Type B pancreatic cell (in vitro differentiated cells): ENCODE data around the gene CYB5R4. TPM values are rescaled to one million over a fixed set of nuclear protein-coding genes. Genes with fewer than 3 reads are reported as not detected.

Experiments
- DNase-seq: peaks from one replicate; pipeline ENCODE4 v3.0.0; 2021; ENCODE audit warnings: mixed read lengths; ENCODE audit not compliant: unreplicated experiment; ENCODE audit errors: extremely low spot score
- H3K27ac Mint-ChIP-seq: 2 replicates; pipeline ENCODE4 v1.8.0; 2021; ENCODE audit warnings: mild to moderate bottlenecking, mixed read lengths
- H3K27me3 Mint-ChIP-seq: 2 replicates; pipeline ENCODE4 v1.8.0; 2021; ENCODE audit warnings: mixed read lengths
- H3K36me3 Mint-ChIP-seq: 2 replicates; pipeline ENCODE4 v1.8.0; 2021; ENCODE audit warnings: mixed read lengths
- H3K4me1 Mint-ChIP-seq: one replicate; pipeline ENCODE4 v1.8.0; 2021; ENCODE audit warnings: mixed read lengths; ENCODE audit not compliant: unreplicated experiment
- H3K4me3 Mint-ChIP-seq: 2 replicates; pipeline ENCODE4 v1.8.0; 2021; ENCODE audit warnings: mild to moderate bottlenecking, mixed read lengths
- H3K9me3 Mint-ChIP-seq: 2 replicates; pipeline ENCODE4 v1.8.0; 2021; ENCODE audit warnings: mixed read lengths
- total RNA-seq: library from RNA; stranded (reverse); gene quantifications from 2 replicates; pipeline ENCODE4 v1.2.1, GENCODE V29; 2021; ENCODE audit warnings: low replicate concordance
- TF ChIP-seq, protein P1 (sequence below): fragments of 200-600 bp; sonication (generic); conservative IDR thresholded peaks from 2 replicates; pipeline ENCODE4 v1.5.0; 2021; ENCODE audit warnings: antibody characterized with exemption, mild to moderate bottlenecking

The CYB5R4 gene
- total RNA-seq, 1 donor from 2014 or later, result 9.0 TPM

DNA sequence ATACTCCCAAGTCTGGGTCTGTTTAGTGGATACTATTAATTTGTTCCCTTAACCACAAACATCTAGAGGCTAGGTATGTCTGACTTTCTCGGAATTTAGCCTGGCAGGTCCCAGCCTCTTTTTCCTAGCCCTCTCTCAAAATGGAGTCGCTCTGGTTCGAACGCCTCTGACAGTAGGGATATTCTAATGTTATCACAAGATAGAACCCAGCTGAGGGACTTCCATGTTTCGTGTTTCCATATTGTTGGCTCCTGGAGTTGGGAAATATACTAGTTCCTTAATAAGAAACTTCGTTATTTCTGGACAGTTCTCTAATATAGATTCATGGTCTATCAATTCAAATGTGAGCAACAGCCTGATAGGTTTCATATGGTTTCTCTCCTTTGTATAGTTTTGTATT is 16.4 kb downstream of the CYB5R4 start:
- Mint-ChIP-seq H3K27me3 (no peaks in the 10 kb centered on the region), H3K4me3 (no peak overlapping the region), H3K4me1 (no peaks in the 10 kb centered on the region), H3K27ac (no peak overlapping the region), H3K9me3 (no peaks in the 10 kb centered on the region), H3K36me3 (peaks cover 3% of the 10 kb centered on the region)
- TF ChIP-seq, protein P1, sequence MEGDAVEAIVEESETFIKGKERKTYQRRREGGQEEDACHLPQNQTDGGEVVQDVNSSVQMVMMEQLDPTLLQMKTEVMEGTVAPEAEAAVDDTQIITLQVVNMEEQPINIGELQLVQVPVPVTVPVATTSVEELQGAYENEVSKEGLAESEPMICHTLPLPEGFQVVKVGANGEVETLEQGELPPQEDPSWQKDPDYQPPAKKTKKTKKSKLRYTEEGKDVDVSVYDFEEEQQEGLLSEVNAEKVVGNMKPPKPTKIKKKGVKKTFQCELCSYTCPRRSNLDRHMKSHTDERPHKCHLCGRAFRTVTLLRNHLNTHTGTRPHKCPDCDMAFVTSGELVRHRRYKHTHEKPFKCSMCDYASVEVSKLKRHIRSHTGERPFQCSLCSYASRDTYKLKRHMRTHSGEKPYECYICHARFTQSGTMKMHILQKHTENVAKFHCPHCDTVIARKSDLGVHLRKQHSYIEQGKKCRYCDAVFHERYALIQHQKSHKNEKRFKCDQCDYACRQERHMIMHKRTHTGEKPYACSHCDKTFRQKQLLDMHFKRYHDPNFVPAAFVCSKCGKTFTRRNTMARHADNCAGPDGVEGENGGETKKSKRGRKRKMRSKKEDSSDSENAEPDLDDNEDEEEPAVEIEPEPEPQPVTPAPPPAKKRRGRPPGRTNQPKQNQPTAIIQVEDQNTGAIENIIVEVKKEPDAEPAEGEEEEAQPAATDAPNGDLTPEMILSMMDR, result no peak
- DNase-seq, result no peak

GRCh38 chr6:83878902-83879644 is 19.6 kb downstream of the CYB5R4 start:
- Mint-ChIP-seq H3K9me3 (no peaks in the 10 kb centered on the region), H3K36me3 (peaks cover 3% of the 10 kb centered on the region), H3K4me3 (no peak overlapping the region), H3K27ac (no peak overlapping the region), H3K27me3 (no peaks in the 10 kb centered on the region), H3K4me1 (no peaks in the 10 kb centered on the region)
- DNase-seq, result no peak
- TF ChIP-seq, protein P1, result no peak

DNA sequence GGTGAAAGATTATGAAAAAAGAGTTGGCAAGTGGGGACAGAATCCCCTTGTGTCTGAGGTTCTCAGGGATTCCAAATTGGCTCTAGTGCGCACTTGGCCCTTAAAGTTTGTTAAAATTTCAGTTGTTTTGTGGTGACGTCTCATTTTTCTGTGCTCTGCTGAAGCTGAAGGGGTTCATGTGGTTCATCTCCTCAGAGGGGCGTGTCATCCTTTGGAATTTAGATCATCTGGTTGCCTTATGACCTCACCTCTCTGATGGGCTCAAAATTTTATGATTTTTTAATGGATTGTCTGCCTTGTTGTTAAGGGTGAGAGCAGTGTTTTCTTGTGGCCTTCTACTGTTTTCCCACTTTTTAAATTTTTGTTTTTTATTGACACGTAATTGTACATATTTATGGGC is 20.3 kb downstream of the CYB5R4 start:
- DNase-seq, result no peak
- Mint-ChIP-seq H3K9me3 (no peaks in the 10 kb centered on the region), H3K4me1 (peaks cover 3% of the 10 kb centered on the region), H3K27ac (no peak overlapping the region), H3K36me3 (peaks cover 3% of the 10 kb centered on the region), H3K27me3 (no peaks in the 10 kb centered on the region), H3K4me3 (no peak overlapping the region)
- TF ChIP-seq, protein P1, result no peak

DNA sequence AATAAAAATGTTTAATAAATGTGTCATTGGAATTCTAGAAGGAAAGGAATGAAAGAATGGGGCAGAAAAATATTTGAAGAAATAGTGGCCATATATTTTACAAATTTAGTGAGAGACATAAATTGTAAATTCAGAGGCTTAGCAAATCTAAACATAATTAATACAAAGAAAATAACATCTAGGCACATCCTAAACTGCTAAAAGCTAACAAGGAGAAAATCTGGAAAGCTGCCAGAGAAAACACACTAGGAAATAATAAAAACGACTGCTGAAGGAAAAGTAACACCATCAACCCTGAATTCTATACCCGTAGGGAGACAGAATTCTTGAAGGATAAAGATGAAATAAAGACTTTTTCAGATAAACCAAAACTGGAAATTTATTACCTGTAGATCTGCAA is 23.8 kb downstream of the CYB5R4 start:
- no peaks in the 10 kb centered on the region for H3K9me3 Mint-ChIP-seq
- TF ChIP-seq, protein P1, result no peak
- H3K4me3 Mint-ChIP-seq, result no peak overlapping the region
- DNase-seq, result no peak
- H3K27ac Mint-ChIP-seq, result no peak overlapping the region
- H3K36me3 Mint-ChIP-seq, result no peaks in the 10 kb centered on the region
- H3K4me1 Mint-ChIP-seq, result peaks cover 3% of the 10 kb centered on the region
- H3K27me3 Mint-ChIP-seq, result no peaks in the 10 kb centered on the region

- Mint-ChIP-seq H3K4me3 (no peak overlapping the region), H3K9me3 (no peaks in the 10 kb centered on the region), H3K27ac (no peak overlapping the region), H3K4me1 (peaks cover 3% of the 10 kb centered on the region), H3K27me3 (no peaks in the 10 kb centered on the region), H3K36me3 (no peaks in the 10 kb centered on the region)
- no peak for DNase-seq
- TF ChIP-seq, protein P1, result peak; percentile 89
Measured at GRCh38 chr6:83884523-83884922, 25.0 kb downstream of the CYB5R4 start.

DNA sequence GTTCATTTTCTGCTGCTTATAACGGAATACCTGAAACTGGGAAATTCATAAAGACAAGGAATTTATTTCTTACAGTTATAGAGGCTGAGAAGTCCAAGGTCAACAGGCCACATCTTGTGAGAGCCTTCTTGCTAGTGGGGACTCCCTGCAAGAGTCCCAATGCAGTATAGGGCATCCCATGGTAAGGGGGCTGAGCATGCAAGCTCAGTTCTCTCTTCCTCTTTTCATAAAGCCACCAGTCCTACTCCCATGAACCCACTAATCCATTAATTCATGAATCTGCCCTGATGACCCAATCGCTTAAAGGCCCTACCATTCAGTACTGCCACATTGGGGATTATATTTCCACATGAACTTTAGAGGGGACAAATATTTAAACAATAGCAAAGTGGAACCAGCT is 26.5 kb downstream of the CYB5R4 start:
- Mint-ChIP-seq H3K27ac (no peak overlapping the region), H3K27me3 (no peaks in the 10 kb centered on the region), H3K9me3 (no peaks in the 10 kb centered on the region), H3K4me3 (no peak overlapping the region), H3K4me1 (peaks cover 3% of the 10 kb centered on the region), H3K36me3 (no peaks in the 10 kb centered on the region)
- DNase-seq, result no peak
- TF ChIP-seq, protein P1, result no peak
